Central memory CD8-positive, alpha-beta T cell (primary cell): Measurements from ENCODE around the gene WDR4.
A peak's percentile ranks its signal among the peaks of the same experiment; 100 is the strongest.
"Not testable (repeated sequence)": the region's sequence is repeated elsewhere in the genome, so short reads cannot be mapped to it uniquely, and the experiment has no call there.

Experiments used
- ATAC-seq: fragments of 150-1000 bp; cut with Tn5 transposase; replicated peaks from 2 replicates; pipeline ENCODE4 v1.10.0; 2022; ENCODE audit warnings: mild to moderate bottlenecking, moderate FRiP score, moderate number of reproducible peaks; ENCODE audit not compliant: poor library complexity, severe bottlenecking; ENCODE audit errors: extremely low read depth
- DNase-seq, 2 donors: peaks; one replicate each; pipeline ENCODE4 v3.0.0; 2021; ENCODE audit warnings: low spot score in 2 of 2
- H3K27ac Mint-ChIP-seq: one replicate; pipeline ENCODE4 v1.8.0; 2022; ENCODE audit warnings: low read depth, mild to moderate bottlenecking, moderate library complexity, mixed read lengths
- H3K27me3 Mint-ChIP-seq: one replicate; pipeline ENCODE4 v1.8.0; 2022; ENCODE audit warnings: mixed read lengths
- H3K36me3 Mint-ChIP-seq: one replicate; pipeline ENCODE4 v1.8.0; 2022; ENCODE audit warnings: mild to moderate bottlenecking, moderate library complexity, mixed read lengths; ENCODE audit not compliant: insufficient read depth
- H3K4me1 Mint-ChIP-seq: one replicate; pipeline ENCODE4 v1.8.0; 2022; ENCODE audit warnings: mixed read lengths
- H3K4me3 Mint-ChIP-seq: one replicate; pipeline ENCODE4 v1.8.0; 2022; ENCODE audit warnings: mild to moderate bottlenecking, moderate library complexity, mixed read lengths
- H3K9me3 Mint-ChIP-seq: one replicate; pipeline ENCODE4 v1.8.0; 2022; ENCODE audit warnings: mixed read lengths

WDR4 gene

GRCh38 chr21:42839271-42840231 lies 39.8 kb downstream of the WDR4 start:
- Mint-ChIP-seq H3K4me1 (no peaks in the 10 kb centered on the region), H3K27me3 (no peaks in the 10 kb centered on the region), H3K27ac (no peak overlapping the region), H3K4me3 (no peak overlapping the region), H3K9me3 (no peaks in the 10 kb centered on the region), H3K36me3 (peaks cover 18% of the 10 kb centered on the region)
- DNase-seq (no peak), ATAC-seq (no peak)

GRCh38 chr21:42838212-42838690 lies 41.1 kb downstream of the WDR4 start:
- peak in 1 of 2 donors; percentile 3 for DNase-seq
- not testable (repeated sequence) for H3K27me3 Mint-ChIP-seq, ATAC-seq, H3K4me3 Mint-ChIP-seq, H3K4me1 Mint-ChIP-seq, H3K27ac Mint-ChIP-seq, H3K9me3 Mint-ChIP-seq
- peaks cover 14% of the 10 kb centered on the region for H3K36me3 Mint-ChIP-seq

GRCh38 chr21:42837421-42838211 lies 41.7 kb downstream of the WDR4 start:
- Mint-ChIP-seq H3K27ac (no peak overlapping the region), H3K4me3 (no peak overlapping the region)

GRCh38 chr21:42836767-42837301 lies 42.5 kb downstream of the WDR4 start:
- ATAC-seq (no peak), DNase-seq (peak in 1 of 2 donors; percentile 8)
- Mint-ChIP-seq H3K9me3 (no peaks in the 10 kb centered on the region), H3K27me3 (no peaks in the 10 kb centered on the region), H3K27ac (no peak overlapping the region), H3K4me1 (peaks cover 16% of the 10 kb centered on the region), H3K4me3 (no peak overlapping the region), H3K36me3 (peaks cover 13% of the 10 kb centered on the region)

More at GRCh38 chr21:42837421-42838211, 41.7 kb downstream of the WDR4 start:
- peak in 1 of 2 donors; percentile 12 for DNase-seq
- Mint-ChIP-seq H3K4me1 (peaks cover 12% of the 10 kb centered on the region), H3K36me3 (peaks cover 15% of the 10 kb centered on the region), H3K9me3 (no peaks in the 10 kb centered on the region), H3K27me3 (no peaks in the 10 kb centered on the region)
- no peak for ATAC-seq

GRCh38 chr21:42836402-42836666 lies 43.0 kb downstream of the WDR4 start:
- no peak for DNase-seq
- H3K4me3 Mint-ChIP-seq = no peak overlapping the region
- no peak for ATAC-seq
- H3K9me3 Mint-ChIP-seq = no peaks in the 10 kb centered on the region
- H3K4me1 Mint-ChIP-seq = peaks cover 20% of the 10 kb centered on the region
- no peaks in the 10 kb centered on the region for H3K27me3 Mint-ChIP-seq
- H3K36me3 Mint-ChIP-seq = peaks cover 11% of the 10 kb centered on the region
- H3K27ac Mint-ChIP-seq = no peak overlapping the region

- ATAC-seq (no peak), DNase-seq (no peak)
- no peak overlapping the region for H3K27ac Mint-ChIP-seq
- no peaks in the 10 kb centered on the region for H3K9me3 Mint-ChIP-seq
- peaks cover 22% of the 10 kb centered on the region for H3K4me1 Mint-ChIP-seq
- no peak overlapping the region for H3K4me3 Mint-ChIP-seq
- peaks cover 3% of the 10 kb centered on the region for H3K27me3 Mint-ChIP-seq
- peaks cover 11% of the 10 kb centered on the region for H3K36me3 Mint-ChIP-seq
Measured at GRCh38 chr21:42835611-42836401, 43.5 kb downstream of the WDR4 start.

- H3K27ac Mint-ChIP-seq = no peak overlapping the region
- DNase-seq = no peak
- H3K4me3 Mint-ChIP-seq = no peak overlapping the region
- no peak for ATAC-seq
- peaks cover 26% of the 10 kb centered on the region for H3K4me1 Mint-ChIP-seq
- no peaks in the 10 kb centered on the region for H3K9me3 Mint-ChIP-seq
- peaks cover 8% of the 10 kb centered on the region for H3K27me3 Mint-ChIP-seq
- peaks cover 13% of the 10 kb centered on the region for H3K36me3 Mint-ChIP-seq
Measured at GRCh38 chr21:42835211-42835610, 44.1 kb downstream of the WDR4 start.

GRCh38 chr21:42834726-42835191 lies 44.6 kb downstream of the WDR4 start:
- Mint-ChIP-seq H3K36me3 (peaks cover 13% of the 10 kb centered on the region), H3K9me3 (no peaks in the 10 kb centered on the region), H3K27ac (no peak overlapping the region), H3K27me3 (peaks cover 8% of the 10 kb centered on the region), H3K4me3 (no peak overlapping the region), H3K4me1 (peaks cover 26% of the 10 kb centered on the region)
- DNase-seq = peak in 1 of 2 donors; percentile 2
- no peak for ATAC-seq

- Mint-ChIP-seq H3K36me3 (peaks cover 10% of the 10 kb centered on the region), H3K27me3 (peaks cover 14% of the 10 kb centered on the region), H3K4me3 (no peak overlapping the region), H3K27ac (no peak overlapping the region), H3K9me3 (no peaks in the 10 kb centered on the region), H3K4me1 (peaks cover 26% of the 10 kb centered on the region)
- ATAC-seq (no peak), DNase-seq (peak; percentile 4 to 9)
Measured at GRCh38 chr21:42833859-42834725, 45.2 kb downstream of the WDR4 start.

- Mint-ChIP-seq H3K4me1 (peaks cover 26% of the 10 kb centered on the region), H3K27ac (no peak overlapping the region), H3K9me3 (no peaks in the 10 kb centered on the region), H3K27me3 (peaks cover 21% of the 10 kb centered on the region), H3K36me3 (peaks cover 8% of the 10 kb centered on the region), H3K4me3 (peak overlapping the region; percentile 58)
- peak; percentile 21 to 28 for DNase-seq
- ATAC-seq = peak; percentile 61
Measured at GRCh38 chr21:42833439-42833815, 45.9 kb downstream of the WDR4 start.

GRCh38 chr21:42832321-42832630 lies 47.1 kb downstream of the WDR4 start:
- not testable (repeated sequence) for H3K9me3 Mint-ChIP-seq

More at GRCh38 chr21:42832321-42832630, 47.1 kb downstream of the WDR4 start:
- peak in 1 of 2 donors; percentile 3 for DNase-seq
- ATAC-seq, H3K27ac Mint-ChIP-seq, H3K36me3 Mint-ChIP-seq: not testable (repeated sequence)
- Mint-ChIP-seq H3K4me1 (peaks cover 26% of the 10 kb centered on the region), H3K27me3 (peaks cover 33% of the 10 kb centered on the region), H3K4me3 (peak overlapping the region; percentile 58)
